Lower leg skin (tissue), 3 donors: ENCODE data around the gene ELK1.

Experiments used
- CTCF ChIP-seq, 3 donors: fragments of 450-650 bp; IDR thresholded peaks; one replicate each; pipeline ENCODE4 v1.5.1; 2016; ENCODE audit warnings: antibody characterized with exemption in 3 of 3, mild to moderate bottlenecking in 3 of 3, moderate library complexity in 2 of 3
- POLR2A ChIP-seq, 2 donors: fragments of 450-650 bp; IDR thresholded peaks; one replicate each; pipeline ENCODE4 v1.6.1; 2016 to 2017; ENCODE audit warnings: antibody characterized with exemption in 2 of 2, mild to moderate bottlenecking in 1 of 2, moderate library complexity in 1 of 2

GRCh38 chrX:47612418-47612817, 37.9 kb downstream of the ELK1 start:
- TF ChIP-seq CTCF (IDR thresholded peaks at IDR 0.05) (no peak), POLR2A (IDR thresholded peaks at IDR 0.05) (no peak)
